GM13977 (cell line): ENCODE measurements around the gene MAP1LC3B2.

Source experiments
- DNase-seq: peaks from one replicate; pipeline ENCODE4 v3.0.0; 2012; ENCODE audit warnings: low spot score
- CTCF ChIP-seq: IDR thresholded peaks from 2 replicates; pipeline ENCODE4 v1.5.1; 2012; ENCODE audit warnings: mild to moderate bottlenecking, control low read depth; ENCODE audit not compliant: insufficient read depth; ENCODE audit errors: extremely low read depth, missing control alignments
- in situ Hi-C: fragments of 300-500 bp; cut with MboI; formaldehyde crosslinking; loops from one replicate; pipeline ENCODE4 v1.12.0; 2022; ENCODE audit warnings: low sequenced_read_pairs, low pct_unique_long_range_greater_than_20kb, mixed read lengths, inconsistent platforms; ENCODE audit not compliant: unreplicated experiment

MAP1LC3B2 gene

GRCh38 chr12:116619246-116619645 lies 60.1 kb downstream of the MAP1LC3B2 start:
- TF ChIP-seq CTCF: no peak
- in situ Hi-C loops: loop anchor here (25.0 kb wide), 1 partner anchor 632 kb away; no protein-coding TSS in a partner anchor
- no peak for DNase-seq

GRCh38 chr12:116620124-116620491 lies 60.9 kb downstream of the MAP1LC3B2 start:
- in situ Hi-C loops: loop anchor here (25.0 kb wide), 1 partner anchor 633 kb away; no protein-coding TSS in a partner anchor
- TF ChIP-seq CTCF: no peak
- no peak for DNase-seq

GRCh38 chr12:116620492-116621191 lies 61.5 kb downstream of the MAP1LC3B2 start:
- in situ Hi-C loops: loop anchor here (25.0 kb wide), 1 partner anchor 633 kb away; no protein-coding TSS in a partner anchor
- DNase-seq: no peak
- no peak for TF ChIP-seq CTCF

- no peak for TF ChIP-seq CTCF
- DNase-seq: no peak
- in situ Hi-C loops: loop anchor here (25.0 kb wide), 1 partner anchor 634 kb away; no protein-coding TSS in a partner anchor
Measured at GRCh38 chr12:116621194-116621593, 62.0 kb downstream of the MAP1LC3B2 start.

GRCh38 chr12:116624516-116624915 lies 65.3 kb downstream of the MAP1LC3B2 start:
- DNase-seq: no peak
- no peak for TF ChIP-seq CTCF
- in situ Hi-C loops: loop anchor here (25.0 kb wide), 1 partner anchor 637 kb away; no protein-coding TSS in a partner anchor

GRCh38 chr12:116626153-116626552 lies 67.0 kb downstream of the MAP1LC3B2 start:
- no peak for DNase-seq
- in situ Hi-C loops: no loop called here
- TF ChIP-seq CTCF: no peak
